ENCODE data around the gene CIDEB. TPM values are rescaled to one million over a fixed set of nuclear protein-coding genes. Genes with fewer than 3 reads are reported as not detected.

The CIDEB gene
- total RNA-seq, 1 experiment from 2014 or later = 0.18 TPM

GRCh38 chr14:24331731-24332267 lies 24.0 kb upstream of the CIDEB start:
- DNase-seq (ENCODE audit: low read depth, low spot score) (no peak), ATAC-seq (peak; percentile 33)
- no peaks in the 10 kb centered on the region for H3K27me3 ChIP-seq (ENCODE audit: control insufficient read depth, insufficient read depth, low read length)
- peaks cover 3% of the 10 kb centered on the region; the same call in 1 of the 2 replicates for H3K4me1 ChIP-seq (ENCODE audit: control insufficient read depth, insufficient read depth, low read length)
- no peaks in the 10 kb centered on the region for H3K9me3 ChIP-seq (ENCODE audit: control insufficient read depth, insufficient read depth, low read depth, low read length)
- no TSS peak for BruUV-seq (replicated peaks)
- ChIA-PET POLR2A (no interaction called here), CTCF (interaction anchor here (0.6 to 1.7 kb wide), 6 partner anchors 10 to 105 kb away, joined by 3 to 11 read pairs (median 5); no protein-coding TSS in a partner anchor)
- no peak overlapping the region for H3K4me3 ChIP-seq (ENCODE audit: low read depth in 2 of 2, low read length in 2 of 2)
- in situ Hi-C loops (cut with HindIII; ENCODE audit: low pct_unique_long_range_greater_than_20kb, low sequenced_read_pairs) = loop anchor here (10.0 kb wide), 1 partner anchor 103 kb away; no protein-coding TSS in a partner anchor
- H3K27ac ChIP-seq (ENCODE audit: low read length) = no peak overlapping the region
- intact Hi-C loops (cut with micrococcal nuclease; ENCODE audit: unreplicated experiment) = loop anchor here (2.0 kb wide), 1 partner anchor 99 kb away; no protein-coding TSS in a partner anchor
- H3K36me3 ChIP-seq (ENCODE audit: control insufficient read depth, insufficient read depth, low read length) = no peaks in the 10 kb centered on the region
- TF ChIP-seq POLR2AphosphoS5 (IDR thresholded peaks at IDR 0.05; ENCODE audit: low read depth, low read length) (no peak), TCF7L2 (IDR thresholded peaks at IDR 0.05; ENCODE audit: low read depth, low read length) (no peak), CTCF (IDR thresholded peaks at IDR 0.05) (no peak), REST (IDR thresholded peaks at IDR 0.05; ENCODE audit: insufficient read depth in 1 of 2, low read depth in 2 of 2, low read length in 1 of 2) (no peak), SIN3A (IDR thresholded peaks at IDR 0.05; ENCODE audit: borderline replicate concordance, insufficient read depth, low read depth, low read length) (no peak)

GRCh38 chr14:24330973-24331674 lies 23.3 kb upstream of the CIDEB start:
- intact Hi-C loops (cut with micrococcal nuclease; ENCODE audit: unreplicated experiment) (no loop called here), in situ Hi-C loops (cut with HindIII; ENCODE audit: low pct_unique_long_range_greater_than_20kb, low sequenced_read_pairs) (loop anchor here (10.0 kb wide), 1 partner anchor 104 kb away; no protein-coding TSS in a partner anchor)
- DNase-seq (ENCODE audit: low read depth, low spot score) = no peak
- Histone ChIP-seq H3K4me1 (ENCODE audit: control insufficient read depth, insufficient read depth, low read length) (peaks cover 3% of the 10 kb centered on the region; the same call in 1 of the 2 replicates), H3K27me3 (ENCODE audit: control insufficient read depth, insufficient read depth, low read length) (no peaks in the 10 kb centered on the region), H3K27ac (ENCODE audit: low read length) (no peak overlapping the region), H3K9me3 (ENCODE audit: control insufficient read depth, insufficient read depth, low read depth, low read length) (no peaks in the 10 kb centered on the region), H3K4me3 (ENCODE audit: low read depth in 2 of 2, low read length in 2 of 2) (no peak overlapping the region), H3K36me3 (ENCODE audit: control insufficient read depth, insufficient read depth, low read length) (no peaks in the 10 kb centered on the region)
- ChIA-PET CTCF (interaction anchor here (1.1 to 1.7 kb wide), 2 partner anchors 100 to 104 kb away, joined by 3 to 11 read pairs; no protein-coding TSS in a partner anchor), POLR2A (no interaction called here)
- no TSS peak for BruUV-seq (replicated peaks)
- no peak for TF ChIP-seq REST (IDR thresholded peaks at IDR 0.05; ENCODE audit: insufficient read depth in 1 of 2, low read depth in 2 of 2, low read length in 1 of 2)
- TF ChIP-seq SIN3A (IDR thresholded peaks at IDR 0.05; ENCODE audit: borderline replicate concordance, insufficient read depth, low read depth, low read length) = no peak
- no peak for TF ChIP-seq POLR2AphosphoS5 (IDR thresholded peaks at IDR 0.05; ENCODE audit: low read depth, low read length)
- no peak for TF ChIP-seq TCF7L2 (IDR thresholded peaks at IDR 0.05; ENCODE audit: low read depth, low read length)
- no peak for TF ChIP-seq CTCF (IDR thresholded peaks at IDR 0.05)
- ATAC-seq = no peak
